Measurements from ENCODE around the gene COL4A1.

GRCh38 chr13:110229905-110230563 is 76.9 kb downstream of the COL4A1 start:
- TF ChIP-seq POLR2A (IDR thresholded peaks at IDR 0.05; ENCODE audit: low read length) (no peak), GATA1 (IDR thresholded peaks at IDR 0.05; ENCODE audit: low read depth, low read length) (no peak)
